GM23248 (cell line): ENCODE data around the gene PAPLN. TPM values are rescaled to one million over a fixed set of nuclear protein-coding genes. Genes with fewer than 3 reads are reported as not detected.

ENCODE experiments used
- DNase-seq: peaks from one replicate; pipeline ENCODE4 v3.0.0-alpha.2; 2015
- H2AFZ ChIP-seq: fragments of 200-600 bp; sonication (generic); 2 replicates; pipeline ENCODE4 v1.6.1; 2016; ENCODE audit warnings: antibody characterized with exemption
- H3F3A ChIP-seq: fragments of 200-600 bp; sonication (generic); 2 replicates; pipeline ENCODE4 v1.6.1; 2016; ENCODE audit warnings: mild to moderate bottlenecking, antibody characterized with exemption, mixed run types; ENCODE audit not compliant: insufficient read depth
- H3K27ac ChIP-seq: fragments of 200-600 bp; sonication (generic); 2 replicates; pipeline ENCODE4 v1.5.1; 2016; ENCODE audit warnings: mild to moderate bottlenecking
- H3K27me3 ChIP-seq: fragments of 200-600 bp; sonication (generic); replicated peaks from 2 replicates; pipeline ENCODE4 v1.6.1; 2016; ENCODE audit warnings: mild to moderate bottlenecking; ENCODE audit not compliant: insufficient read depth
- H3K36me3 ChIP-seq: fragments of 200-600 bp; sonication (generic); 2 replicates; pipeline ENCODE4 v1.6.1; 2016; ENCODE audit warnings: low read depth, mild to moderate bottlenecking
- H3K4me1 ChIP-seq: fragments of 200-600 bp; sonication (generic); 2 replicates; pipeline ENCODE4 v1.6.1; 2016; ENCODE audit warnings: mild to moderate bottlenecking; ENCODE audit not compliant: insufficient read depth
- H3K4me2 ChIP-seq: fragments of 200-600 bp; sonication (generic); one replicate; pipeline ENCODE4 v1.6.1; 2016; ENCODE audit warnings: mild to moderate bottlenecking; ENCODE audit not compliant: unreplicated experiment
- H3K4me3 ChIP-seq: fragments of 200-600 bp; sonication (generic); 2 replicates; pipeline ENCODE4 v1.5.1; 2016; ENCODE audit warnings: mild to moderate bottlenecking
- H3K79me2 ChIP-seq: fragments of 200-600 bp; sonication (generic); 2 replicates; pipeline ENCODE4 v1.6.1; 2016; ENCODE audit warnings: mild to moderate bottlenecking; ENCODE audit not compliant: insufficient read depth
- H3K9ac ChIP-seq: fragments of 200-600 bp; sonication (generic); 2 replicates; pipeline ENCODE4 v1.6.1; 2016; ENCODE audit warnings: mild to moderate bottlenecking
- H3K9me2 ChIP-seq: fragments of 200-600 bp; sonication (generic); 2 replicates; pipeline ENCODE4 v1.6.1; 2016; ENCODE audit warnings: mixed run types, mild to moderate bottlenecking, moderate library complexity; ENCODE audit not compliant: insufficient read depth
- H3K9me3 ChIP-seq: fragments of 200-600 bp; sonication (generic); one replicate; pipeline ENCODE4 v1.6.1; 2017; ENCODE audit warnings: low read depth
- H4K20me1 ChIP-seq: fragments of 200-600 bp; sonication (generic); 2 replicates; pipeline ENCODE4 v1.6.0; 2016; ENCODE audit not compliant: insufficient read depth
- EZH2 ChIP-seq: fragments of 200-600 bp; sonication (generic); IDR thresholded peaks from 2 replicates; pipeline ENCODE4 v1.6.1; 2018; ENCODE audit warnings: antibody characterized with exemption, mild to moderate bottlenecking; ENCODE audit not compliant: insufficient read depth, poor library complexity, severe bottlenecking
- EZH2phosphoT487 ChIP-seq: fragments of 200-600 bp; sonication (generic); IDR thresholded peaks from 2 replicates; pipeline ENCODE4 v1.6.1; 2018; ENCODE audit warnings: antibody characterized with exemption, moderate library complexity, mild to moderate bottlenecking, low read depth; ENCODE audit not compliant: insufficient read depth
- WGBS, 2 experiments: methylation state at CpG; one replicate each; pipeline ENCODE4 v1.1.6; 2015 to 2017; ENCODE audit warnings: low lambda C conversion rate in 2 of 2, low coverage in 1 of 2; ENCODE audit errors: missing lambda C conversion rate in 2 of 2; 5-methylcytosine and 5-hydroxymethylcytosine counted together
- in situ Hi-C: fragments of 300-500 bp; cut with MboI; formaldehyde crosslinking; loops from 2 replicates; pipeline ENCODE4 v1.15.0; 2020
- polyA plus RNA-seq: library from polyadenylated mRNA; unstranded; fragments of >200 nt; fragmentation: Nextera tagmentation; extraction: Ambion mirVana; gene quantifications from 2 replicates; pipeline ENCODE4 v1.2.1, GENCODE V29; 2016
- total RNA-seq: library from RNA; depleted of rRNA; stranded (reverse); fragments of >200 nt; shearing (Covaris generic); gene quantifications from 2 replicates; pipeline ENCODE4 v1.2.3, GENCODE V29; 2014

The PAPLN gene
- total and polyA plus RNA-seq, 2 experiments from 2014 or later, result 0.22 to 0.98 TPM

- Histone ChIP-seq H3K79me2 (no peaks in the 10 kb centered on the region), H3K27me3 (no peaks in the 10 kb centered on the region), H3K27ac (no peak overlapping the region), H2AFZ (no peak overlapping the region), H3F3A (no peaks in the 10 kb centered on the region), H3K9me2 (no peaks in the 10 kb centered on the region), H3K4me3 (no peak overlapping the region), H3K4me1 (no peaks in the 10 kb centered on the region), H3K4me2 (no peak overlapping the region), H3K9me3 (no peaks in the 10 kb centered on the region), H3K36me3 (no peaks in the 10 kb centered on the region), H4K20me1 (no peaks in the 10 kb centered on the region), H3K9ac (no peak overlapping the region)
- in situ Hi-C loops, result no loop called here
- DNase-seq, result no peak
- 78 to 85% methylated on average over 19 to 20 of the region's 20 CpGs for WGBS, 2 experiments
- no peak for TF ChIP-seq EZH2phosphoT487
- no peak for TF ChIP-seq EZH2
These were observed 21.7 kb downstream of the PAPLN start for GRCh38 chr14:73258845-73259611.

DNA sequence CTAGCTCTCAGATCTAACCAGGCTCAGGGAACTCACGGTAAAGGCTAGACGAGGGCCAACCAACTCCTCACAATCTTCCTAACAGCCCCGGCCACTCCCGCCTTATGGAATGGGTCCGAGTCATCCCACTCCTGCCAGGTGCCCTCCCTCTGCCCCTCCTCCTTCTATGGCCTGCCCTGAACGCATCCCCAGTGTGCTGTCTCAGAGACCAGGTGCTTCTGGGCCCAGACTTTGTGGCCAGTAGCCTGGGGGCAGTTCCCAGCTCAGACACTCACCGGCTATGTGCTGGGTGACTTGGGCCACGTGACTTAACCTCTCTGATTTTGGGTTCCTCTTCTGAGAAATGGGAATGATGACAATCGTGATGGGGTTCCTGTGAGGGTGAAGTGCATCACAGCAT is 22.5 kb downstream of the PAPLN start:
- in situ Hi-C loops, result no loop called here
- no peaks in the 10 kb centered on the region for H3K4me1 ChIP-seq
- 74 to 75% methylated on average over 9 of the region's 9 CpGs for WGBS, 2 experiments

DNA sequence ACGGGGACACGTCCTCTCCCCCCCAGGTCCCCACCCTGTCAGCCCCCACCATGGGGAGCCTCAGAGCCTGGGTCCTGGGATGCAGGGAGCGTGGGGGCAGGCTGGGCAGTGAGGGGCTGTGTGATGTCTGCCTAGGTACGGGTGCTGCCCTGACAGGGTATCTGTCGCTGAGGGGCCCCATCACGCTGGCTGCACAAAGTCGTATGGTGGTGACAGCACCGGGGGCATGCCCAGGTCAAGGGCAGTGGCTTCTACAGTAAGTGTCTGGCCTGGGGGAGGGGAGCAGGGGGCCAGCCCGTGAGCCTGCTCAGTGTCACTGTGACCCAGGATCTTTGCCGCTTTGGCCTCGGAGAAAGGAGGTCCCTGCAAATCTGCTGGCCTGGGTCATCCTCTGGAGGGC is 23.3 kb downstream of the PAPLN start:
- Histone ChIP-seq H3F3A (0 out of 2 replicates have a peak, but pooled peaks cover 3% of the 10 kb centered on the region), H3K9ac (no peak overlapping the region), H3K36me3 (no peaks in the 10 kb centered on the region), H3K4me3 (no peak overlapping the region), H3K4me2 (no peak overlapping the region), H3K27me3 (no peaks in the 10 kb centered on the region), H3K9me3 (no peaks in the 10 kb centered on the region), H3K27ac (no peak overlapping the region), H3K4me1 (no peaks in the 10 kb centered on the region), H3K9me2 (no peaks in the 10 kb centered on the region), H3K79me2 (no peaks in the 10 kb centered on the region), H4K20me1 (no peaks in the 10 kb centered on the region), H2AFZ (no peak overlapping the region)
- DNase-seq, result no peak
- in situ Hi-C loops, result no loop called here
- 70% methylated on average over 9 to 11 of the region's 11 CpGs for WGBS, 2 experiments
- TF ChIP-seq EZH2, result no peak
- TF ChIP-seq EZH2phosphoT487, result no peak

More for the DNA sequence above, 22.5 kb downstream of the PAPLN start:
- no peaks in the 10 kb centered on the region for H4K20me1 ChIP-seq
- H3K4me2 ChIP-seq, result no peak overlapping the region
- H3K4me3 ChIP-seq, result no peak overlapping the region
- DNase-seq, result no peak
- H3K79me2 ChIP-seq, result no peaks in the 10 kb centered on the region
- H3K9ac ChIP-seq, result no peak overlapping the region
- no peak for TF ChIP-seq EZH2phosphoT487
- no peak for TF ChIP-seq EZH2
- H2AFZ ChIP-seq, result no peak overlapping the region
- H3K9me2 ChIP-seq, result no peaks in the 10 kb centered on the region
- H3K9me3 ChIP-seq, result no peaks in the 10 kb centered on the region
- no peaks in the 10 kb centered on the region for H3F3A ChIP-seq
- no peaks in the 10 kb centered on the region for H3K27me3 ChIP-seq
- no peak overlapping the region for H3K27ac ChIP-seq
- no peaks in the 10 kb centered on the region for H3K36me3 ChIP-seq

DNA sequence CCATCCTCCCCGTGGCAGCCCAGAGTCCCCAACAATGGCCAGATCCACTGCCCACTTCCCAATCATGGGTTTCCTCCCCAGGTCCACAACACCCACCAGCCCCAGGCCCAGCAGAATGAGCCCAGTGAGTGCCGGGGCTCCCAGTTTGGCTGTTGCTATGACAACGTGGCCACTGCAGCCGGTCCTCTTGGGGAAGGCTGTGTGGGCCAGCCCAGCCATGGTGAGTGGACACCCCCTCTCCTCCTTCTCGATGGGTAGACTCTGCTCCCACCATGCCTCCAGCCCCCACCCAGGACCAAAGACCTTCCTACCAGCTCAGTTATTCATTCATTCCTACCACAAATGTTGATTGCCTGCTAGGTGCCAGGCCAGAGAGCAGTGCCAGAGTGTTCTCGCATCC is 23.8 kb downstream of the PAPLN start:
- no peaks in the 10 kb centered on the region for H3K9me3 ChIP-seq
- in situ Hi-C loops, result no loop called here
- no peaks in the 10 kb centered on the region for H4K20me1 ChIP-seq
- H3K4me2 ChIP-seq, result no peak overlapping the region
- H3K27me3 ChIP-seq, result no peaks in the 10 kb centered on the region
- H3K9ac ChIP-seq, result no peak overlapping the region
- no peaks in the 10 kb centered on the region for H3K9me2 ChIP-seq
- H3F3A ChIP-seq, result 0 out of 2 replicates have a peak, but pooled peaks cover 6% of the 10 kb centered on the region
- no peak overlapping the region for H3K27ac ChIP-seq
- no peak overlapping the region for H2AFZ ChIP-seq
- WGBS, 2 experiments, result 60 to 66% methylated on average over 6 of the region's 6 CpGs
- no peaks in the 10 kb centered on the region for H3K79me2 ChIP-seq
- H3K4me1 ChIP-seq, result no peaks in the 10 kb centered on the region
- no peak for DNase-seq
- no peak for TF ChIP-seq EZH2phosphoT487
- no peak for TF ChIP-seq EZH2
- no peaks in the 10 kb centered on the region for H3K36me3 ChIP-seq
- H3K4me3 ChIP-seq, result no peak overlapping the region
